NCI-H2196 treated with DMSO at 0.1 percent for 48 hours (cell line): ENCODE data around the gene GRK7.
"Not testable (repeated sequence)": the region's sequence is repeated elsewhere in the genome, so short reads cannot be mapped to it uniquely, and the experiment has no call there.

Experiments
- DNase-seq: peaks from one replicate; lab custom pipeline; 2025; ENCODE audit not compliant: unreplicated experiment; lab: John Stamatoyannopoulos, UW

Gene GRK7

DNA sequence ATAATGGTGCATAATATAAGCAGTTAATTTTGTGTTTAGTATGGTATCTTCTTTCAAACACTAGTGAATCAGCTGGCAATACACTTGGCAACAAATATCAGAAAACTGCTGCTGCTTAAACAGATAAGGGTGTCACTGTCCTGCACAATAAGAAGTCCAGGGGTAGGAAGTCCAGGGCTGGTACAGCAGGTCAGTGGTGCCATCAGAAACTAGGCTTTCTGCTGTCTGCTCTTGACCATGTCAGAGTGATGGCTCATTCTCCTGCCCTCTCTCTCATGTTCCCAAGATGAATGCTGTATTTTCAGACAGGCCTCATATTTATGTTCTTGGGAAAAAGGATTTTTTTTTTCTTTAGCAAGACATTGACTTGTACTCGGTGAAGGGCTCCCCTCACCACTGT is 9.2 kb upstream of the GRK7 start:
- DNase-seq = no peak

DNA sequence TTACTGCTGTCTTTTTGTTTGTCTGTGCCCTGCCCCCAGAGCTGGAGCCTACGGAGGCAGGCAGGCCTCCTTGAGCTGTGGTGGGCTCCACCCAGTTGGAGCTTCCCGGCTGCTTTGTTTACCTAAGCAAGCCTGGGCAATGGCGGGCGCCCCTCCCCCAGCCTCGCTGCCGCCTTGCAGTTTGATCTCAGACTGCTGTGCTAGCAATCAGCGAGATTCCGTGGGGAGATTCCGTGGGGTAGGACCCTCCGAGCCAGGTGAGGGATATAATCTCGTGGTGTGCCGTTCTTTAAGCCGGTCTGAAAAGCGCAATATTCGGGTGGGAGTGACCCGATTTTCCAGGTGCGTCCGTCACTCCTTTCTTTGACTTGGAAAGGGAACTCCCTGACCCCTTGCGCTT is 656 bp upstream of the GRK7 start:
- not testable (repeated sequence) for DNase-seq

GRCh38 chr3:141764045-141764444 is 837 bp downstream of the GRK7 start:
- DNase-seq = no peak

GRCh38 chr3:141764465-141764864 is 1.3 kb downstream of the GRK7 start:
- DNase-seq = no peak

DNA sequence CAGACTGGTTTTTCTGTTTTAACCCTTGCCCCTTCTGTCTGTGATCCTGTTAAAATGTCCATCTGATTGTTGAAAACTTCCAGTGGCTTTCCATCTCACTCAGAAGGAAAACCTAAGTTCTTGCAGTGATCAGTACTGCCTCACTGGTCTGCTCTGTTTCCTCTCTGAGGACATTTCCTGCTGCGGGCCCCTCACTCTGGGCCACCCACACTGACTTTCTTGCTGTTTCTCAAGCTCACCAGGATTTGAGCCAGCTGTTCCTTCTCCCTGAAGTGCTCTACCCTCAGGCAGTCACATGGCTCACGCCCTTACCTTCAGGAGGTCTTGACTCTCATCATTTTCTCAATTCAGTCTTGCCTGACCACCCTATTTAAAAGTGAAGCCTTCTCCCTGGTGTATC is 1.8 kb downstream of the GRK7 start:
- no peak for DNase-seq

DNA sequence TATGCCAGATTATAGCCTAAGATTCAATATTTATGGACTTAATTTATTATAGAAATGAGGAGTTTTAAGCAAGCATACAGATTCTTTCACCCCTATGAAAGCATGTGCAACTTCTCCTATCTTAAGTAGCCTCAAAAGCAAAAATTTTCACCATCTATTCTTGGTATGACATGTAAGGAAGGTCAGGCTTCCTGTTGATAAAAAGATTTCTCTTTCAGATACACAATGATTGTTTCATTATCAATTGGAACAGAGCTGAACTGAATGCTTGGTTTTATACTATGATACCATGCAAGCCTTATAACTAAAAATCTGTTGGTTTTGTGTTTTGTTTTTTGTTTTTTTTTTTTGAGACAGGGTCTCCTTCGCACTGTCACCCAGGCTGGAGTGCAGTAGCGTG is 3.9 kb downstream of the GRK7 start:
- no peak for DNase-seq

GRCh38 chr3:141769221-141769894 is 6.2 kb downstream of the GRK7 start:
- no peak for DNase-seq

- no peak for DNase-seq
Observed at GRCh38 chr3:141773676-141774075, 10.5 kb downstream of the GRK7 start.

DNA sequence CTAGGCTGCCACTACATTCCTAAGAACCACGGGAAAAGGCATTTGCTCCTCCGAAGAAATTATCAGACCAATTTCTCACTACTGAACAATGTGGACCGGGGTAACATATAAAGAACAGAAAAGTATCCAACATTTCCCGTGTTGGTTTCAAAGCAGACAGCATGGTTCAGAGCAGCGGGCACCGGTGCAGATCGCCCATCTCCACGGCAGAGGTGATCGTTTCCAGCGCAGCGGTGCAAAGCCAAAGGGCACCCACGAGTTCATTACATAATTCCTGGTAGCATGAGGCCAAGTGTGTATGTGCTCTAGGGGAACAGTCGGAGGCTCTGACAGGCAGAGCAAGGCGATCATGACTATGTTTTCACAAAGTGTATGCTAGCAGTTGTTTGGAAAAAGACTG is 13.2 kb downstream of the GRK7 start:
- no peak for DNase-seq

DNA sequence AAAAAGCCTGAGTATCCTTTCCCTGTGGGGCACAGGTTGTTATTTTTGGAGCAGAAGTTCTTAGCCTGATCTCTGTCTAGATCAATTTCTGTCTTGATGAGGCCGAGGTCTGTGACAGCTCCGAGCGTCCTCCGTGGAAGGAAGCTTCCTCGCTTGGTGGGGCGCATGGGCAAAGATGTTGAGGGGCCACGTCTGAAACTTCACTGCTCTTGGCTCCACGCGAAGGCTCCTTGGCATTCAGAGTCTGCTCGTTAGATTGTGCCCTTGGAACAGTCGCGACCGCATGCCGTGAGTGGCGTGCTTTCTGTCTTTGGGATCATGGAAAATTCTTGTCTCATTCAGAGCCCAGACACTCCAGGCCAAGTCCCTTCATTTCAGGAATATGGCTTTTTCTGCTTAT is 13.7 kb downstream of the GRK7 start:
- DNase-seq = no peak

GRCh38 chr3:141777957-141778813 is 15.0 kb downstream of the GRK7 start:
- no peak for DNase-seq

GRCh38 chr3:141779667-141780066 is 16.5 kb downstream of the GRK7 start:
- no peak for DNase-seq

DNA sequence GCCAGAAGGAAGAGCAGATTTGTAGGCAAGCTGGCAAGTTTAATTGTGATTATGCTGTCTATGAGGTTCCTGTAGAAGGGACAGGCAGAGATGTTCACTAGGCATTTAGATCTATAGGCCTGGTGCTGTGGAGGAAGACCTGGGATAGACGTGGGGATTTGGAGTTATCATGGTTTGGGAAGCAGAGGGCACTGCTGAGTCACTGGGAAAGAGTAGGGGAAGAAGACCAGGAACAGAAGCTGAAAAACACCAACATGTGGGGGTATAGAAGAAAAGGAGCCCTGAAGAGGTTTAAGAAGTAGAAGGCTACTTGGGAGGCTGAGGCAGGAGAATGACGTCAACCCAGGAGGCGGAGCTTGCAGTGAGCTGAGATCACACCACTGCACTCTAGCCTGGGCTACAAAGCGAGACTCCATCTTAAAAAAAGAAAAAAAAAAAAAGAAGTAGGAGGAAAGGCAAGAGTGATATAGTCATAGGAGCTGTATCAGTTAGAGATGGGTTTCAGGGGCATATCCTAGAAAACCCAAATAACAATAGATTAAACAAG is 19.3 kb downstream of the GRK7 start:
- DNase-seq = no peak

GRCh38 chr3:141783632-141784031 is 20.4 kb downstream of the GRK7 start:
- no peak for DNase-seq

GRCh38 chr3:141784096-141784495 is 20.9 kb downstream of the GRK7 start:
- DNase-seq = no peak

GRCh38 chr3:141784531-141784930 is 21.3 kb downstream of the GRK7 start:
- DNase-seq = no peak

- DNase-seq = no peak
Observed at GRCh38 chr3:141788149-141788548, 24.9 kb downstream of the GRK7 start.

GRCh38 chr3:141788750-141789149 is 25.5 kb downstream of the GRK7 start:
- not testable (repeated sequence) for DNase-seq

DNA sequence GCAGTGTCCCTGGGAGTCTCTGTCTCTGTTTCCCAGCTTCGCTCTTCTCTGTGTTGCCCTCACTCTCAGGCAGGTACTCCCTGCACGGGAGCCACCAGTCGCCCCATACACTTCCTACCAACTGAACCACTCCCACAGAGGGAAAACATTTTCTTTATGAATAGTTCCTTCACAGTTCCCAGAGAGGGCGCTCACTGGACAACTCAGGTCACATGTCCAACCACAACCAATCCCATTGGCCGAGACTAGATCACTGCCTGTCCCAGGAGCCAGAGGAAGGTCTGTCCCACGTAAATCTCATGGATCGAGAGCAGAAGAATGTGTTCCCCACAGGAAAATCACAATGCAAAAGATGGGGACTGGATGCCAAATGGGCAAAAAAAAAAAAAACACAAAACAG is 26.1 kb downstream of the GRK7 start:
- no peak for DNase-seq

DNA sequence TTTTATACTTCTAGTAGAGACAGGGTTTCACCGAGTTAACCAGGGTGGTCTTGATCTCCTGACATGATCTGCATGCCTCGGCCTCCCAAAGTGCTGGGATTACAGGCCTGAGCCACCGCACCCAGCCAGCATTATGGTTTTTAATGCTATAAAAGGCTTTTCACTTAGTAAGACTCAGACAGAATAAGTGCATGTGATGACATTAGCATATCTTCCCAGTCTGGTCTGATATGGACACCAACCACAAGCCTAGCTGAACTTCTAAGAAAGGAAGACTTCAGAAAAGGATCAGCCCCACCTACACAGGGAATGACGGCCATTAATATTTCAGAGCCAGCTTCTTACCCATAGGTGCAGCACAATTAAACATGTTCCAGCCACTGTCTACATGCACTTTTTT is 27.0 kb downstream of the GRK7 start:
- no peak for DNase-seq

- DNase-seq = no peak
Observed at GRCh38 chr3:141792495-141792894, 29.3 kb downstream of the GRK7 start.
